HepG2 (cell line): ENCODE measurements around the gene SGK1. TPM values are rescaled to one million over a fixed set of nuclear protein-coding genes. Genes with fewer than 3 reads are reported as not detected.
A peak's percentile ranks its signal among the peaks of the same experiment; 100 is the strongest.

ENCODE experiments used
- ATAC-seq: fragments of 200-7000 bp; cut with Tn5 transposase; 3 replicates; pipeline ENCODE4 v1.9.1; 2020; ENCODE audit warnings: mild to moderate bottlenecking, moderate library complexity
- BruUV-seq: library from RNA; stranded (reverse); fragments of 400-500 nt; replicated peaks from 2 replicates; lab custom pipeline; 2021; lab: Mats Ljungman, UMichigan
- CTCF ChIA-PET: fragments of 300-600 bp; formaldehyde crosslinking; extraction: SDS; loops from one replicate; lab custom pipeline; 2021; ENCODE audit warnings: low total read pairs, inconsistent platforms, low intra/inter-chr PET ratio; lab: Yijun Ruan, JAX
- POLR2A ChIA-PET: fragments of 350-600 bp; sonication (Branson Sonifier 250); formaldehyde crosslinking; loops from one replicate; lab custom pipeline; 2020; ENCODE audit warnings: antibody characterized with exemption, inconsistent platforms; lab: Yijun Ruan, JAX
- DNase-seq: peaks from one replicate; pipeline ENCODE4 v3.0.0-alpha.2; 2015; ENCODE audit warnings: low spot score
- FAIRE-seq: peaks from 3 replicates; lab custom pipeline; 2011; peaks lifted over from hg19 to GRCh38; lab: Jason Lieb, UNC
- H2AFZ ChIP-seq: one replicate; pipeline ENCODE4 v1.6.1; 2011; ENCODE audit warnings: low read length, inconsistent platforms
- H3K27ac ChIP-seq: fragments of 300-600 bp; 3 replicates; pipeline ENCODE4 v1.8.0; 2011; ENCODE audit warnings: mixed run types, mild to moderate bottlenecking, mixed read lengths, low read length, inconsistent platforms; ENCODE audit not compliant: insufficient read depth; ENCODE audit errors: extremely low read length
- H3K27me3 ChIP-seq, 2 experiments: fragments of 200-600 bp in 1 of 2; 2 replicates in 1 of 2; 3 replicates in 1 of 2; pipeline versions ENCODE4 v1.6.0 to v1.8.0; 2011; ENCODE audit warnings: low read length in 2 of 2, mild to moderate bottlenecking in 2 of 2, moderate library complexity in 2 of 2, inconsistent platforms in 1 of 2; ENCODE audit not compliant: insufficient read depth in 2 of 2, control insufficient read depth in 1 of 2
- H3K36me3 ChIP-seq, 2 experiments: fragments of 200-600 bp in 1 of 2; replicated peaks in 1 of 2; 2 replicates in 1 of 2; 3 replicates in 1 of 2; pipeline versions ENCODE4 v1.5.1 to v1.8.0; 2011; ENCODE audit warnings: low read length in 2 of 2, inconsistent platforms in 1 of 2; ENCODE audit not compliant: insufficient read depth in 2 of 2, control insufficient read depth in 1 of 2
- H3K4me1 ChIP-seq: 2 replicates; pipeline ENCODE4 v1.5.1; 2012; ENCODE audit warnings: low read length, inconsistent platforms; ENCODE audit not compliant: insufficient read depth
- H3K4me2 ChIP-seq: 2 replicates; pipeline ENCODE4 v1.6.0; 2011; ENCODE audit warnings: low read depth, low read length, inconsistent platforms
- H3K4me3 ChIP-seq, 3 experiments: fragments of 200-600 bp in 1 of 3; sonication (generic), shearing (Covaris generic) in 1 of 3; replicated peaks in 1 of 3; 2 replicates each; pipeline ENCODE4 v1.5.1; 2011 to 2016; ENCODE audit warnings: low read length in 3 of 3, inconsistent platforms in 2 of 3, low read depth in 2 of 3, mild to moderate bottlenecking in 2 of 3, control low read depth in 1 of 3, mixed read lengths in 1 of 3; ENCODE audit not compliant: insufficient read depth in 1 of 3
- H3K79me2 ChIP-seq: one replicate; pipeline ENCODE4 v1.6.1; 2011; ENCODE audit warnings: low read length, inconsistent platforms; ENCODE audit not compliant: insufficient read depth
- H3K9ac ChIP-seq: 2 replicates; pipeline ENCODE4 v1.6.0; 2011; ENCODE audit warnings: mild to moderate bottlenecking, low read depth, low read length, inconsistent platforms; ENCODE audit not compliant: insufficient read depth
- H3K9me3 ChIP-seq: 2 replicates; pipeline ENCODE4 v1.5.1; 2012; ENCODE audit warnings: mild to moderate bottlenecking, low read length
- H4K20me1 ChIP-seq: 2 replicates; pipeline ENCODE4 v1.6.0; 2011; ENCODE audit warnings: inconsistent platforms, mild to moderate bottlenecking, low read length, moderate library complexity; ENCODE audit not compliant: insufficient read depth
- MEIS2 ChIP-seq: sonication (generic); formaldehyde crosslinking; IDR thresholded peaks from 2 replicates; pipeline ENCODE4 v1.9.0; 2021; ENCODE audit warnings: mild to moderate bottlenecking, missing genetic modification reagents
- NPAS2 ChIP-seq: sonication (generic); formaldehyde crosslinking; IDR thresholded peaks from 2 replicates; pipeline ENCODE4 v1.8.0; 2022; ENCODE audit warnings: mild to moderate bottlenecking, missing genetic modification reagents, borderline replicate concordance
- PAXIP1 ChIP-seq: sonication (generic); formaldehyde crosslinking; conservative IDR thresholded peaks from 2 replicates; pipeline ENCODE4 v1.4.0; 2020; ENCODE audit warnings: mild to moderate bottlenecking, missing genetic modification reagents, moderate library complexity
- RARG ChIP-seq: sonication (generic); formaldehyde crosslinking; IDR thresholded peaks from 2 replicates; pipeline ENCODE4 v1.4.0; 2020; ENCODE audit warnings: low read depth, mild to moderate bottlenecking, missing genetic modification reagents
- SKI ChIP-seq: fragments of 450-650 bp; IDR thresholded peaks from one replicate; pipeline ENCODE4 v1.6.1; 2018; ENCODE audit warnings: mild to moderate bottlenecking; ENCODE audit not compliant: partially characterized antibody
- ZBTB33 ChIP-seq: sonication (generic); formaldehyde crosslinking; IDR thresholded peaks from 2 replicates; pipeline ENCODE4 v1.4.0; 2020; ENCODE audit warnings: missing genetic modification reagents
- ZMYM2 ChIP-seq: sonication (generic); formaldehyde crosslinking; IDR thresholded peaks from 2 replicates; pipeline ENCODE4 v1.8.0; 2022; ENCODE audit warnings: mild to moderate bottlenecking, missing genetic modification reagents
- ZNF121 ChIP-seq: sonication (generic); formaldehyde crosslinking; IDR thresholded peaks from 2 replicates; pipeline ENCODE4 v1.5.0; 2020; ENCODE audit warnings: mild to moderate bottlenecking, missing genetic modification reagents
- ZNF234 ChIP-seq: sonication (generic); formaldehyde crosslinking; conservative IDR thresholded peaks from 2 replicates; pipeline ENCODE4 v1.5.1; 2020; ENCODE audit warnings: mild to moderate bottlenecking, missing genetic modification reagents
- ZNF451 ChIP-seq: sonication (generic); formaldehyde crosslinking; IDR thresholded peaks from 2 replicates; pipeline ENCODE4 v1.5.0; 2020; ENCODE audit warnings: mild to moderate bottlenecking, missing genetic modification reagents
- ZNF564 ChIP-seq: sonication (generic); formaldehyde crosslinking; IDR thresholded peaks from 2 replicates; pipeline ENCODE4 v1.8.1; 2023; ENCODE audit warnings: mild to moderate bottlenecking, missing genetic modification reagents
- ZNF790 ChIP-seq: sonication (generic); formaldehyde crosslinking; IDR thresholded peaks from 2 replicates; pipeline ENCODE4 v1.8.0; 2022; ENCODE audit warnings: missing genetic modification reagents, mild to moderate bottlenecking, borderline replicate concordance
- ZSCAN21 ChIP-seq: sonication (generic); formaldehyde crosslinking; IDR thresholded peaks from 2 replicates; pipeline ENCODE4 v1.8.0; 2022; ENCODE audit warnings: mild to moderate bottlenecking, missing genetic modification reagents, moderate library complexity, borderline replicate concordance
- ZSCAN22 ChIP-seq: sonication (generic); formaldehyde crosslinking; IDR thresholded peaks from 2 replicates; pipeline ENCODE4 v1.4.0; 2020; ENCODE audit warnings: mild to moderate bottlenecking, missing genetic modification reagents
- WGBS: methylation state at CpG from one replicate; pipeline ENCODE4 v1.1.6; 2017; ENCODE audit warnings: low lambda C conversion rate; 5-methylcytosine and 5-hydroxymethylcytosine counted together
- in situ Hi-C: cut with HindIII; loops from 2 replicates; pipeline ENCODE4 v1.10.0; 2017; ENCODE audit warnings: low pct_unique_long_range_greater_than_20kb; ENCODE audit not compliant: extremely low pct_ligation_motif_present
- intact Hi-C: fragments of 100-400 bp; cut with micrococcal nuclease; formaldehyde crosslinking; loops from one replicate; pipeline ENCODE4 v1.10.0; 2022; ENCODE audit not compliant: unreplicated experiment
- polyA plus RNA-seq, 8 experiments: library from polyadenylated mRNA; depleted of rRNA in 3 of 8; stranded (reverse) in 7 of 8; unstranded in 1 of 8; fragments of >200 nt; fragmentation: Illumina TruSeq in 4 of 8; extraction: Trizol in 4 of 8; gene quantifications; 2 replicates each; pipeline versions ENCODE4 v1.2.1 to v1.2.3, GENCODE V29; 2011 to 2016; ENCODE audit warnings: low read depth in 4 of 8, missing spikeins in 1 of 8, mixed read lengths in 1 of 8; ENCODE audit not compliant: insufficient read depth in 1 of 8
- total RNA-seq, 5 experiments: library from RNA; depleted of rRNA; stranded (reverse); fragments of >200 nt; fragmentation: Illumina TruSeq; extraction: Trizol; gene quantifications; 2 replicates each; pipeline ENCODE4 v1.2.3, GENCODE V29; 2016; ENCODE audit warnings: low read depth in 1 of 5

The SGK1 gene
- total and polyA plus RNA-seq, 2 of the 13 experiments (the other 11 are each of a cell fraction or from before 2014, with no cell fraction given), result 56.1 to 56.2 TPM

GRCh38 chr6:134230087-134230700 lies 87.7 kb downstream of the SGK1 start:
- H3K79me2 ChIP-seq, result no peaks in the 10 kb centered on the region
- ATAC-seq (no peak), FAIRE-seq (no peak), DNase-seq (no peak)
- ChIA-PET CTCF (no interaction called here), POLR2A (no interaction called here)
- intact Hi-C loops, result no loop called here
- in situ Hi-C loops, result no loop called here
- no peak overlapping the region for H3K4me2 ChIP-seq
- no peak overlapping the region for H3K27ac ChIP-seq
- 54% methylated on average over 8 of the region's 8 CpGs for WGBS
- H3K27me3 ChIP-seq, result no peaks in the 10 kb centered on the region
- BruUV-seq, result no TSS peak
- no peak overlapping the region for H2AFZ ChIP-seq
- no peak overlapping the region for H3K4me3 ChIP-seq
- H3K9me3 ChIP-seq, result no peaks in the 10 kb centered on the region
- H3K9ac ChIP-seq, result no peak overlapping the region
- H4K20me1 ChIP-seq, result no peaks in the 10 kb centered on the region
- TF ChIP-seq NPAS2 (CRISPR knock-in tag) (no peak), ZSCAN21 (0 out of 2 replicates have a peak, but pooled peaks have one; percentile 21), ZNF121 (peak; percentile 62; the same call in 1 of the 2 replicates)
- H3K4me1 ChIP-seq, result no peaks in the 10 kb centered on the region
- no peaks in the 10 kb centered on the region for H3K36me3 ChIP-seq

- FAIRE-seq, result no peak
- TF ChIP-seq ZNF790 (no peak), ZNF564 (CRISPR knock-in tag) (no peak), MEIS2 (CRISPR knock-in tag) (no peak), SKI (no peak), ZSCAN22 (CRISPR knock-in tag) (no peak), RARG (CRISPR knock-in tag) (no peak), ZNF451 (CRISPR knock-in tag) (no peak), ZNF234 (no peak), ZMYM2 (CRISPR knock-in tag) (no peak), PAXIP1 (CRISPR knock-in tag) (no peak), ZBTB33 (CRISPR knock-in tag) (no peak)
These were observed 88.4 kb downstream of the SGK1 start for GRCh38 chr6:134229520-134229919.

More at GRCh38 chr6:134229520-134229919, 88.4 kb downstream of the SGK1 start:
- no peak overlapping the region for H3K9ac ChIP-seq
- POLR2A ChIA-PET, result no interaction called here
- no peaks in the 10 kb centered on the region for H3K9me3 ChIP-seq
- in situ Hi-C loops, result no loop called here
- intact Hi-C loops, result no loop called here
- H3K27me3 ChIP-seq, result no peaks in the 10 kb centered on the region
- H3K79me2 ChIP-seq, result no peaks in the 10 kb centered on the region
- 80% methylated on average over 2 of the region's 2 CpGs for WGBS
- no peaks in the 10 kb centered on the region for H3K4me1 ChIP-seq
- no peak overlapping the region for H3K27ac ChIP-seq
- BruUV-seq, result no TSS peak
- no peak overlapping the region for H3K4me2 ChIP-seq
- no peak overlapping the region for H3K4me3 ChIP-seq
- CTCF ChIA-PET, result no interaction called here
- DNase-seq (no peak), ATAC-seq (no peak)
- no peaks in the 10 kb centered on the region for H4K20me1 ChIP-seq
- no peaks in the 10 kb centered on the region for H3K36me3 ChIP-seq
- H2AFZ ChIP-seq, result no peak overlapping the region
